ENCODE data around the gene IRAK1BP1.
A peak's percentile ranks its signal among the peaks of the same experiment; 100 is the strongest.

The IRAK1BP1 gene

DNA sequence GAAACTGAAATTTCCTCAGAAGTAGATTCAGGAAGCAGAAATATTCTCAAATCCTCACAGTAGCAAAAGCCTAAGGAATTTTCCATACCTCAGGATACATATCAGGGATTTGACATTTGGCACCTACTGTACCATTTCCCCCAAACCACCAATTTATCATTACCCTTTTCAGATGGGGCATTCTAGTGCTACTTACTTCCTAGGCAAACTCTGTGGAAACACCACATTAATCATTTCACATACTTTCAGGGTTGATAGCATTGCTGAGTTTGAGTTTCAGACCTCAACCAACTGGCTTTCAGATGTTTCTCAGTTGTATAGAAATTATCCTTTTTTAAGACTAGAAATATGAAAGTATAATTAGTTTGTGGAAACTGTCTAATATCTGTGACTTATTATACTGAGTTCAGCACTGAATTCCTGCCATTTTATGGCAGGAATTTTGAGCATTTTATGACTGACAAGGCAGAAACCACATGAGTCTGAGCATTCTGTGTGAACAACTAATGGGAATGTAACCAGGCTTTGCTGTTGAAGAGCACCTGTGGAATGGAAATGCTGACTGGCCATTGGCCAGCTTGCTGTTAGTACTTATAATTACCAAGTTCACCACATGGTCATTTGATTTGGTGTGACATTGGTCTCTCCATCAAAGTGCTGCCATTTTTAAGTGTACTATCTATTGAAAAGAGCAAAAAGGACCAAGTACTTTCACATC, 35.1 kb upstream of the IRAK1BP1 start:
- Histone ChIP-seq H3K27me3 (replicated peaks) (no peaks in the 10 kb centered on the region), H3K36me3 (replicated peaks) (no peaks in the 10 kb centered on the region), H3K4me3 (ENCODE audit: low read depth, low read length) (no peak overlapping the region), H3K27ac (no peak overlapping the region)
- TF ChIP-seq, protein P1, sequence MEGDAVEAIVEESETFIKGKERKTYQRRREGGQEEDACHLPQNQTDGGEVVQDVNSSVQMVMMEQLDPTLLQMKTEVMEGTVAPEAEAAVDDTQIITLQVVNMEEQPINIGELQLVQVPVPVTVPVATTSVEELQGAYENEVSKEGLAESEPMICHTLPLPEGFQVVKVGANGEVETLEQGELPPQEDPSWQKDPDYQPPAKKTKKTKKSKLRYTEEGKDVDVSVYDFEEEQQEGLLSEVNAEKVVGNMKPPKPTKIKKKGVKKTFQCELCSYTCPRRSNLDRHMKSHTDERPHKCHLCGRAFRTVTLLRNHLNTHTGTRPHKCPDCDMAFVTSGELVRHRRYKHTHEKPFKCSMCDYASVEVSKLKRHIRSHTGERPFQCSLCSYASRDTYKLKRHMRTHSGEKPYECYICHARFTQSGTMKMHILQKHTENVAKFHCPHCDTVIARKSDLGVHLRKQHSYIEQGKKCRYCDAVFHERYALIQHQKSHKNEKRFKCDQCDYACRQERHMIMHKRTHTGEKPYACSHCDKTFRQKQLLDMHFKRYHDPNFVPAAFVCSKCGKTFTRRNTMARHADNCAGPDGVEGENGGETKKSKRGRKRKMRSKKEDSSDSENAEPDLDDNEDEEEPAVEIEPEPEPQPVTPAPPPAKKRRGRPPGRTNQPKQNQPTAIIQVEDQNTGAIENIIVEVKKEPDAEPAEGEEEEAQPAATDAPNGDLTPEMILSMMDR (IDR thresholded peaks at IDR 0.05; ENCODE audit: low read depth, low read length, missing control alignments), result no peak
- in situ Hi-C loops (cut with HindIII; ENCODE audit: low pct_ligation_motif_present, low sequenced_read_pairs), result no loop called here
- DNase-seq, result no peak

DNA sequence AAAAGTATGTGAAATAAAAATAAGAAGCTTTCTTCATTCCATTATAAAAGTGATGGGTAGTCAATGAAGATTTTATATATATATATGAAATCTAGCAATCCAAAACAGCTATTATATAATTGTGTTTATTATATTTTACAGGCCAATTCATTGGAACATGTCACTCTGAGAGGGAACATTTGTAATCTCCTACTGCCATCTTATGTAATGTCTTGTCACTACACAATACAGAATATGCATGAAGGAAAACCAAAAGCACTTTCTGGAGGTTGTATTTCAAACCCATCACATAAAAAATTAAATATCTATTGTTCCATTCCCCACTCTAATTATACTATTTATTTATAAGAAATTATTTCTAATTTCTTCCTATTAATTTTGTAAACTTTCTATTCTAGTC, 31.5 kb upstream of the IRAK1BP1 start:
- TF ChIP-seq, protein P1 (IDR thresholded peaks at IDR 0.05; ENCODE audit: low read depth, low read length, missing control alignments), result peak; percentile 15
- in situ Hi-C loops (cut with HindIII; ENCODE audit: low pct_ligation_motif_present, low sequenced_read_pairs), result no loop called here

GRCh38 chr6:78836598-78836997, 30.8 kb upstream of the IRAK1BP1 start:
- Histone ChIP-seq H3K4me3 (ENCODE audit: low read depth, low read length) (no peak overlapping the region), H3K27ac (no peak overlapping the region), H3K27me3 (replicated peaks) (no peaks in the 10 kb centered on the region), H3K36me3 (replicated peaks) (no peaks in the 10 kb centered on the region)
- no peak for DNase-seq
- in situ Hi-C loops (cut with HindIII; ENCODE audit: low pct_ligation_motif_present, low sequenced_read_pairs), result no loop called here
- TF ChIP-seq, protein P1 (IDR thresholded peaks at IDR 0.05; ENCODE audit: low read depth, low read length, missing control alignments), result no peak

More for the DNA sequence above, 31.5 kb upstream of the IRAK1BP1 start:
- DNase-seq, result no peak
- Histone ChIP-seq H3K27ac (no peak overlapping the region), H3K27me3 (replicated peaks) (no peaks in the 10 kb centered on the region), H3K4me3 (ENCODE audit: low read depth, low read length) (no peak overlapping the region), H3K36me3 (replicated peaks) (no peaks in the 10 kb centered on the region)

DNA sequence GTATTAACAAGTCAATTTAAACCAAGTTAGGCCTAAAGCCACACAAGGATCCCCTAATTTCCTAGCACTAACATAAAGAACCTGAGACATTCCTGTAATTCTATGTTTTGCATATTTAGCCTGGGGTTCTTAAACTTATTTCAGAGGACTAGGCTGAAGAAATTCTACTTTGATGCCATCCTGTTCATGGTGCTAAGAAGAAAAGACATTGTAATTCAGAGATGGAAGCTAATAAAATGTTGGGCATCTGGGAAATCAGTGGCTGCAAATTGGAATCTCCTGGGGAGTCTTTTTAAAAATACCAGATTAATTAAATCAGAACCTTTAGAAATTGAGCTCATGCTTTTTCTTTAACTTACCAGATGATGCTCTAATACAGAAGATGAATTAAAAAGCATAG, 26.2 kb upstream of the IRAK1BP1 start:
- H3K27ac ChIP-seq, result no peak overlapping the region
- H3K27me3 ChIP-seq (replicated peaks), result no peaks in the 10 kb centered on the region
- TF ChIP-seq, protein P1 (IDR thresholded peaks at IDR 0.05; ENCODE audit: low read depth, low read length, missing control alignments), result no peak
- DNase-seq, result no peak
- in situ Hi-C loops (cut with HindIII; ENCODE audit: low pct_ligation_motif_present, low sequenced_read_pairs), result no loop called here
- no peak overlapping the region for H3K4me3 ChIP-seq (ENCODE audit: low read depth, low read length)
- no peaks in the 10 kb centered on the region for H3K36me3 ChIP-seq (replicated peaks)

DNA sequence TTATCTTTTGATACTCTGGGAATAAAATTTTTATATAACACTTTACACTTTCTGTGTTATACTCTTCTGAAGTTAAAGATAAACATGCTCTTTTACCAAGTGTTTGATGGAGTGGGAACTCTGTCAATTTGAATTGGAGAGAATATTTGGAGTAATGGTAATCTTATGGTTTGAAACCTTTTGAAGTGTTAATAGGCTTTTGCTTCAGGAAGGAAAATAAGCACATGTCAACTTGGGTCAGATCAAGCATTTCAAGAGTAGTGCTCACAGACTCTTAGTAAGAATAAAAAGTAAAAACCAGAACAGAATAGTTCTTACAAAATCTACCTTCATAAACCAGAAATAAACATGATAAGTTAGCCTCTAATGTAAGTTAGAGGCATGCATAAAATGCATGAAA, 24.4 kb upstream of the IRAK1BP1 start:
- Histone ChIP-seq H3K27ac (no peak overlapping the region), H3K36me3 (replicated peaks) (no peaks in the 10 kb centered on the region), H3K4me3 (ENCODE audit: low read depth, low read length) (no peak overlapping the region), H3K27me3 (replicated peaks) (no peaks in the 10 kb centered on the region)
- in situ Hi-C loops (cut with HindIII; ENCODE audit: low pct_ligation_motif_present, low sequenced_read_pairs), result no loop called here
- TF ChIP-seq, protein P1 (IDR thresholded peaks at IDR 0.05; ENCODE audit: low read depth, low read length, missing control alignments), result no peak
- no peak for DNase-seq

GRCh38 chr6:78844899-78845298, 22.5 kb upstream of the IRAK1BP1 start:
- no peak for DNase-seq
- Histone ChIP-seq H3K27me3 (replicated peaks) (no peaks in the 10 kb centered on the region), H3K36me3 (replicated peaks) (no peaks in the 10 kb centered on the region), H3K4me3 (ENCODE audit: low read depth, low read length) (no peak overlapping the region), H3K27ac (no peak overlapping the region)
- in situ Hi-C loops (cut with HindIII; ENCODE audit: low pct_ligation_motif_present, low sequenced_read_pairs), result no loop called here
- TF ChIP-seq, protein P1 (IDR thresholded peaks at IDR 0.05; ENCODE audit: low read depth, low read length, missing control alignments), result no peak
